A549 (cell line): ENCODE measurements around the gene SLC25A3.
"Not testable (repeated sequence)": the region's sequence is repeated elsewhere in the genome, so short reads cannot be mapped to it uniquely, and the experiment has no call there.

ENCODE experiments used
- CBX8 ChIP-seq: fragments of 200-600 bp; sonication (generic); IDR thresholded peaks from 2 replicates; pipeline ENCODE4 v1.6.1; 2016
- CEBPB ChIP-seq, 2 experiments: fragments of >200 bp in 1 of 2; sonication (Bioruptor Twin) in 1 of 2; formaldehyde crosslinking in 1 of 2; IDR thresholded peaks; 2 replicates each; pipeline ENCODE4 v1.6.1; 2012 to 2016
- CTCF ChIP-seq: fragments of >200 bp; sonication (Bioruptor Twin); formaldehyde crosslinking; IDR thresholded peaks from 3 replicates; pipeline ENCODE4 v1.5.1; 2016
- EP300 ChIP-seq, 2 experiments: fragments of >200 bp; sonication (Bioruptor Twin); formaldehyde crosslinking; IDR thresholded peaks; 2 replicates in 1 of 2; 3 replicates in 1 of 2; pipeline ENCODE4 v1.6.1; 2016 to 2017
- JUNB ChIP-seq: fragments of >200 bp; sonication (Bioruptor Twin); formaldehyde crosslinking; IDR thresholded peaks from 2 replicates; pipeline ENCODE4 v1.6.1; 2016
- KDM1A ChIP-seq: fragments of 200-600 bp; sonication (generic); IDR thresholded peaks from 2 replicates; pipeline ENCODE4 v1.6.1; 2016; ENCODE audit warnings: low read depth, mild to moderate bottlenecking
- MAX ChIP-seq: IDR thresholded peaks from 2 replicates; pipeline ENCODE4 v1.6.1; 2012
- MYC ChIP-seq: IDR thresholded peaks from 2 replicates; pipeline ENCODE4 v1.6.1; 2012; ENCODE audit warnings: mild to moderate bottlenecking, inconsistent platforms, low read length, improper control_type of control experiment, borderline replicate concordance
- POLR2A ChIP-seq: IDR thresholded peaks from 2 replicates; pipeline ENCODE4 v1.6.1; 2012; ENCODE audit warnings: mild to moderate bottlenecking, low read length
- RAD21 ChIP-seq, 2 experiments: fragments of >200 bp in 1 of 2; sonication (Bioruptor Twin) in 1 of 2; formaldehyde crosslinking in 1 of 2; IDR thresholded peaks in 1 of 2; conservative IDR thresholded peaks in 1 of 2; 2 replicates in 1 of 2; 3 replicates in 1 of 2; pipeline ENCODE4 v1.6.1; 2012 to 2018; ENCODE audit warnings: inconsistent platforms in 1 of 2
- ZSCAN20 ChIP-seq: fragments of 250-450 bp; sonication (Bioruptor Pico); IDR thresholded peaks from 2 replicates; pipeline ENCODE4 v1.8.0; 2022; ENCODE audit warnings: mild to moderate bottlenecking, moderate library complexity
- TF ChIP-seq, protein P1 (sequence below): fragments of 200-600 bp; sonication (generic); IDR thresholded peaks from 2 replicates; pipeline ENCODE4 v1.6.1; 2016; ENCODE audit warnings: antibody characterized with exemption, mild to moderate bottlenecking, moderate library complexity
- TF ChIP-seq, protein P2 (sequence below): fragments of >200 bp; sonication (Bioruptor Twin); formaldehyde crosslinking; IDR thresholded peaks from 3 replicates; pipeline ENCODE4 v1.6.1; 2016

DNA sequence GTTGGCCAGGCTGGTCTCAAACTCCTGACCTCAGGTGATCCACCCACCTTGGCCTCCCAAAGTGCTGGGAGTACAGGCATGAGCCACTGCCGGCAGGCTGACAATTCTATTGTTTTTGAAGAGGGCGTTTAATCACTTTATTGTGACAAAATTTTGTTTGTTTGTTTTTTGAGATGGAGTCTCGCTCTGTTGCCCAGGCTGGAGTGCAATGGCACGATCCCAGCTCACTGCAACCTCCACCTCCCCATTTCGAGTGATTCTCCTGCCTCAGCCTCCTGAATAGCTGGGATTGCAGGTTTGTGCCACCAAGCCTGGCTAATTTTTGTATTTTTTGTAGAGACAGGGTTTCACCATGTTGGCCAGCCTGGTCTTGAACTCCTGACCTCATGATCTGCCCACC lies 49.3 kb downstream of the SLC25A3 start:
- TF ChIP-seq CEBPB (IDR thresholded peaks at IDR 0.05); CTCF; MYC; POLR2A; ZSCAN20; JUNB; EP300 (IDR thresholded peaks at IDR 0.05); RAD21 (conservative IDR thresholded peaks at IDR 0.05 in 1 of 2, IDR thresholded peaks at IDR 0.05 in 1 of 2); MAX; KDM1A; CBX8: not testable (repeated sequence)
- TF ChIP-seq, protein P1, sequence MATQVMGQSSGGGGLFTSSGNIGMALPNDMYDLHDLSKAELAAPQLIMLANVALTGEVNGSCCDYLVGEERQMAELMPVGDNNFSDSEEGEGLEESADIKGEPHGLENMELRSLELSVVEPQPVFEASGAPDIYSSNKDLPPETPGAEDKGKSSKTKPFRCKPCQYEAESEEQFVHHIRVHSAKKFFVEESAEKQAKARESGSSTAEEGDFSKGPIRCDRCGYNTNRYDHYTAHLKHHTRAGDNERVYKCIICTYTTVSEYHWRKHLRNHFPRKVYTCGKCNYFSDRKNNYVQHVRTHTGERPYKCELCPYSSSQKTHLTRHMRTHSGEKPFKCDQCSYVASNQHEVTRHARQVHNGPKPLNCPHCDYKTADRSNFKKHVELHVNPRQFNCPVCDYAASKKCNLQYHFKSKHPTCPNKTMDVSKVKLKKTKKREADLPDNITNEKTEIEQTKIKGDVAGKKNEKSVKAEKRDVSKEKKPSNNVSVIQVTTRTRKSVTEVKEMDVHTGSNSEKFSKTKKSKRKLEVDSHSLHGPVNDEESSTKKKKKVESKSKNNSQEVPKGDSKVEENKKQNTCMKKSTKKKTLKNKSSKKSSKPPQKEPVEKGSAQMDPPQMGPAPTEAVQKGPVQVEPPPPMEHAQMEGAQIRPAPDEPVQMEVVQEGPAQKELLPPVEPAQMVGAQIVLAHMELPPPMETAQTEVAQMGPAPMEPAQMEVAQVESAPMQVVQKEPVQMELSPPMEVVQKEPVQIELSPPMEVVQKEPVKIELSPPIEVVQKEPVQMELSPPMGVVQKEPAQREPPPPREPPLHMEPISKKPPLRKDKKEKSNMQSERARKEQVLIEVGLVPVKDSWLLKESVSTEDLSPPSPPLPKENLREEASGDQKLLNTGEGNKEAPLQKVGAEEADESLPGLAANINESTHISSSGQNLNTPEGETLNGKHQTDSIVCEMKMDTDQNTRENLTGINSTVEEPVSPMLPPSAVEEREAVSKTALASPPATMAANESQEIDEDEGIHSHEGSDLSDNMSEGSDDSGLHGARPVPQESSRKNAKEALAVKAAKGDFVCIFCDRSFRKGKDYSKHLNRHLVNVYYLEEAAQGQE: not testable (repeated sequence)
- TF ChIP-seq, protein P2, sequence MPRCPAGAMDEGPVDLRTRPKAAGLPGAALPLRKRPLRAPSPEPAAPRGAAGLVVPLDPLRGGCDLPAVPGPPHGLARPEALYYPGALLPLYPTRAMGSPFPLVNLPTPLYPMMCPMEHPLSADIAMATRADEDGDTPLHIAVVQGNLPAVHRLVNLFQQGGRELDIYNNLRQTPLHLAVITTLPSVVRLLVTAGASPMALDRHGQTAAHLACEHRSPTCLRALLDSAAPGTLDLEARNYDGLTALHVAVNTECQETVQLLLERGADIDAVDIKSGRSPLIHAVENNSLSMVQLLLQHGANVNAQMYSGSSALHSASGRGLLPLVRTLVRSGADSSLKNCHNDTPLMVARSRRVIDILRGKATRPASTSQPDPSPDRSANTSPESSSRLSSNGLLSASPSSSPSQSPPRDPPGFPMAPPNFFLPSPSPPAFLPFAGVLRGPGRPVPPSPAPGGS: not testable (repeated sequence)
